HG03354 (cell line): ENCODE data around the gene LTK.
A peak's percentile ranks its signal among the peaks of the same experiment; 100 is the strongest.
"Not testable (repeated sequence)": the region's sequence is repeated elsewhere in the genome, so short reads cannot be mapped to it uniquely, and the experiment has no call there.

Experiments used
- ATAC-seq: cut with Tn5 transposase; IDR thresholded peaks from one replicate; pipeline ENCODE4 v1.9.1; 2021; ENCODE audit warnings: mild to moderate bottlenecking; ENCODE audit not compliant: unreplicated experiment, poor library complexity, severe bottlenecking

The LTK gene

GRCh38 chr15:41483519-41483918 is 30.1 kb downstream of the LTK start:
- no peak for ATAC-seq

GRCh38 chr15:41483115-41483514 is 30.5 kb downstream of the LTK start:
- peak; percentile 70 for ATAC-seq

GRCh38 chr15:41482110-41482877 is 31.3 kb downstream of the LTK start:
- ATAC-seq, result no peak

- ATAC-seq, result no peak
Observed at GRCh38 chr15:41480396-41481140, 33.1 kb downstream of the LTK start.

GRCh38 chr15:41476416-41477048 is 37.1 kb downstream of the LTK start:
- ATAC-seq, result no peak

- no peak for ATAC-seq
Observed at GRCh38 chr15:41474941-41475340, 38.7 kb downstream of the LTK start.

GRCh38 chr15:41474436-41474835 is 39.2 kb downstream of the LTK start:
- no peak for ATAC-seq

- ATAC-seq, result no peak
Observed at GRCh38 chr15:41473418-41473817, 40.2 kb downstream of the LTK start.

- ATAC-seq, result not testable (repeated sequence)
Observed at GRCh38 chr15:41469644-41470043, 44.0 kb downstream of the LTK start.

GRCh38 chr15:41466711-41467110 is 46.9 kb downstream of the LTK start:
- no peak for ATAC-seq

- no peak for ATAC-seq
Observed at GRCh38 chr15:41465822-41466421, 47.7 kb downstream of the LTK start.

- ATAC-seq, result no peak
Observed at GRCh38 chr15:41464889-41465580, 48.6 kb downstream of the LTK start.

- ATAC-seq, result no peak
Observed at GRCh38 chr15:41462084-41462795, 51.4 kb downstream of the LTK start.
